HG03460 (cell line): ENCODE data around the gene FAM13B.
"Not testable (repeated sequence)": the region's sequence is repeated elsewhere in the genome, so short reads cannot be mapped to it uniquely, and the experiment has no call there.

Experiments used
- ATAC-seq: cut with Tn5 transposase; IDR thresholded peaks from one replicate; pipeline ENCODE4 v1.9.1; 2021; ENCODE audit not compliant: unreplicated experiment

Gene FAM13B

GRCh38 chr5:138035605-138036537, 3.0 kb upstream of the FAM13B start:
- peak; percentile 30 for ATAC-seq

GRCh38 chr5:138033907-138034306, 1.0 kb upstream of the FAM13B start:
- ATAC-seq = no peak

- ATAC-seq = no peak
These were observed 518 bp upstream of the FAM13B start for GRCh38 chr5:138033386-138033808.

- peak; percentile 45 for ATAC-seq
These were observed 779 bp downstream of the FAM13B start for GRCh38 chr5:138032028-138032571.

DNA sequence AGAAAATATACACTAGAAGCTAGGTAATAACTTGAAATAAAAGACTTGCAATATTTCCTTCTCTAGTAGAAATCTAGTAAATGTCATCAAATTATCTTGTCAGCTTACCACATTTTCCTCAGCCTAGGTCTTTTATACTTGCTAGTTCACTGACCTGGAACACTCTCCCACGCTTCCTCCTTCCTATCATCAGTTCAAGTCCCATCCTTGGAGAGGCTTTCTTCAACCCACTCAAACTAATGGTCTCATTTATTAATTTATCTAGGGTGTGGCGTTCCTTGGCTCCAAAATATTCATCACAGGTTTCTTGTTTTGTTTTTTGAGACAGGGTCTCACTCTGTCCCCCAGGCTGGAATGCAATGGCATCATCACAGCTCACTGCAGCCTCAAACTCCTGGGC, 2.9 kb downstream of the FAM13B start:
- ATAC-seq = no peak

DNA sequence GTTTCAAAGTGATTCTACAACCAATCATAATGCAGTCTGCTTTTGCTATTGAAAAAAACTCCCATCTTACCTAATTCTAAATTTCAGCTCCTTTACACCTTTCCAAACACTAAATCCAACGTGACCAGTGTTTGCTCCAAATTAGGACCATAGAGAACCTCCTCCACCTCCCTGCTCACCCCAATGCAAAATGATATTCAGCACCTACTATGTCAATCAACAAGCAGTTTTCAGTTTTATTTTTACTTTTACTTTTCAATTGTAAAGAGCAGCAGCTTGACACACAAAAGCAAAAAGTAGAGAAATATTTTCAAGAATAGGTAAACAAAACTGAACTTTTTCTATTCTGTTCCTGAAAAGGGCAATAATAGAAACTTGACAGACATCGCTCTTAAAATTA, 3.4 kb downstream of the FAM13B start:
- no peak for ATAC-seq

- no peak for ATAC-seq
These were observed 3.9 kb downstream of the FAM13B start for GRCh38 chr5:138028971-138029365.

DNA sequence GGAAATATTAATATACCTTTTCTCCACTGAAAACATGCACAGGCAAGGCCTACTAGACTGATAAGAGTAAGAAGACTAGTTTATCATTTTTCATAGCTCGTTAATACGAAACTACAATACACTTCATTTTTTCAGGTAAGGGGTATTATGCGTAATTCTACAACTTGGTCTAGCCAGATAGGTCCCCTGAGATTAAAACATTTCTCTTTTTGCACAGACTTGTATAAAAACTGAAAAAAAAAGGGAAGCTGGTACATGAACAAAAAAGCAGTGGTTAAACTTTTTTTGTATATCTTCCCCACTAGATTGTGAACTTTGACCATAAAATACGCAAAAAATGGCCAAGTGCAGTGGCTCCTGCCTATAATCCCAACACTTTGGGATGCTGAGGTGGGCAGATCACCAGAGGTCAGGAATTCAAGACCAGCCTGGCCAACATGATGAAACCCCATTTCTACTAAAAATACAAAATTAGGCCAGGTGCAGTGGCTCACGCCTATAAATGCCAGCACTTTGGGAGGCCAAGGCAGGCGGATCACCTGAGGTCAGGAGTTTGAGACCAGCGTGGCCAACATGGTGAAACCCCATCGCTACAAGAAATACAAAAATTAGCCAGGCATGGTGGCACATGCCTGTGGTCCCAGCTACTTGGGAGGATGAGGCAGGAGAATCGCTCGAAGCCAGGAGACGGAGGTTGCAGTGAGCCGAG, 4.5 kb downstream of the FAM13B start:
- not testable (repeated sequence) for ATAC-seq

DNA sequence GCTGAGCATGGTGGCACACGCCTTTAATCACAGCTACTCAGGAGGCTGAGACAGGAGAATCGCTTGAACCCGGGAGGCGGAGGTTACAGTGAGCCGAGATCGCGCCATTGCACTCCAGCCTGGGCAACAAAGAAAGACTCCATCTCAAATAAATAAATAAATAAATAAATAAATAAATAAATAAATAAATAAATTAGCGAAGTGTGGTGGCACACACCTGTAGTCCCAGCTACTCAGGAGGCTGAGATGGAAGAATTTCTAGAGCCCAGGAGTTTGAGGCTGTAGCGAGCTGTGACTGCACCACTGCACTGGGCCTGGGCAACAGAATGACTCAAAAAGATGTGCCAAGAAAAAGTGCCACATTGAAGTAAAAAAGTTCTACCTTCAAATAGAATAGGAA, 6.1 kb downstream of the FAM13B start:
- not testable (repeated sequence) for ATAC-seq

DNA sequence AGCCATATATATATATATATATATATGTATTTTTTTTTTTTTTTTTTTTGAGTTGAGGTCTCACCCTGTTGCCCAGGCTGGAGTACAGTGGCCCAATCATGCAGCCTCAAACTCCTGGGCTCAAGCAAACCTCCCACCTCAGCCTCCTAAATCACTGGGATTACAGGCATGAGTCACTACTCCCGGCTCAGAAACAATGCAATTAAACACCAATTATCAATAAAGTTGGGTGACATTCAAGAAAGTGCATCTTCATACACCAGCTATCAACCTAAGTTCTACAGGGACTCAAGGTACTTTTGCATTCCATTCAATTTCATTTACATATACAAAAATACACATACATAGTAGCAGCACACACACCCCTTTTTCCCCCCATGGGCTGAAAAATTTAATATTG, 7.6 kb downstream of the FAM13B start:
- ATAC-seq = no peak

DNA sequence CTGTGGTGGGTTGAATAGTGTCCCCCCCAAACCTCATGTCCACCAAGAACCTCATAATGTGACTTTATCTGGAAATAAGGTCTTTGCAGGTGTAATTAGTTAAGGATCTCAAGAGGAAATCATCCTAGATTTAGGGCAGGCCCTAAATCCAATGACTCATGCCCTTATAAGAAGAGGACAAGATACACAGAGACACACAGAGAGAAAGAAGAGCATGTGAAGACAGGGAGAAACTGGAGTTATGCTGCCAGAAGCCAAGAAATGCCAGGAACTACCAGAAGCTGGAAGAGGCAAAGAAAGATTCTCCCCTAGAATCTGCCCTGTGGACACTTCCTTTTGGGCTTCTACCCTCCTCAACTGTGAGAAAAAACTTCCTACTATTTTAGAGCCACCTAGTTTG, 8.8 kb downstream of the FAM13B start:
- ATAC-seq = no peak

GRCh38 chr5:138022912-138023311, 10.0 kb downstream of the FAM13B start:
- no peak for ATAC-seq

- ATAC-seq = no peak
These were observed 11.1 kb downstream of the FAM13B start for GRCh38 chr5:138021771-138022170.

GRCh38 chr5:138018849-138019248, 14.0 kb downstream of the FAM13B start:
- no peak for ATAC-seq

- no peak for ATAC-seq
These were observed 17.0 kb downstream of the FAM13B start for GRCh38 chr5:138015916-138016315.

DNA sequence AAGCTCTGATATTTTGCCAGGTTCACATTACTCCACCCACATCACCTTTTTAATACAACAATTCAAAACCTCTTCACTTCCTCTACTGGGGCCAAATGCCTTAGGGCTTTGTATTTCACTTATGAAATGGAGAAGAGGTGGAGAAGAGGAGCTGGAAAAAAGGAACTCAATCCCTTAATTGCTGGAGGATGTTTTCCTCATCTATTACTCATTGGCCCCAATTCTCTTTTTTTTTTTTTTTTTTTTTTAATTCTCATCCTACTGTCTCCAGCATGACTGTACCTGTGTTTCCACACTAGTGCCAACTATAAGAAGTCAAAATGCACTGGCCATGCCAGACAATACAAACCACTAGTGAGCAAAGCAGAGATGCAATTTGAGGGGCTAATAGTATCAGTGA, 20.9 kb downstream of the FAM13B start:
- ATAC-seq = no peak

DNA sequence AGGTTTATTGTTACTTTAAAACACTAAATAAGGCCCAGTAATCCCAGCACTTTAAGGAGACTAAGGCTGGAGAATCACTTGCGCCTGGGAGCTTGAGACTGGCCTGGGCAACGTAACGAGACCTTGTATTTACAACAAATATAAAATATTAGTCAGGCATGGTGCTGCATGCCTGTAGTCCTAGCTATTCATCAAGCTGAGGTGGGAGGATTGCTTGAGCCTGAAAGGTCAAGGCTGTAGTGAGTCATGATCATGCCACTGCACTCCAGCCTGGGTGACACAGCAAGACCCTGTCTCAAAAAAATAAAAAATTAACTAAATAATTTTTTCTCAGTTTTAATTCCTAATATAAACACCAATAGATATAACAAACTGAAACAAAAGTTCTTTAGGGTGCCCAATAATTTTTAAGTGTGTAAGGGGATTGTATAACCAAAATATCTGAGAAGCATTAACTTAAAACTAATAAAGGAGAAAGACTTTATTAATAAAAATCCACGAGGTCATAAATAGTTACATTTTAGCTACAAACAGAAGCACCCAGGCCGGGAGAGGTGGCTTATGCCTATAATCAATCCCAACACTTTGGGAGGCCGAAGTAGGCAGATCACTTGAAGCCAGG, 32.7 kb downstream of the FAM13B start:
- ATAC-seq = no peak

- ATAC-seq = peak; percentile 56
These were observed 35.1 kb downstream of the FAM13B start for GRCh38 chr5:137997726-137998213.

DNA sequence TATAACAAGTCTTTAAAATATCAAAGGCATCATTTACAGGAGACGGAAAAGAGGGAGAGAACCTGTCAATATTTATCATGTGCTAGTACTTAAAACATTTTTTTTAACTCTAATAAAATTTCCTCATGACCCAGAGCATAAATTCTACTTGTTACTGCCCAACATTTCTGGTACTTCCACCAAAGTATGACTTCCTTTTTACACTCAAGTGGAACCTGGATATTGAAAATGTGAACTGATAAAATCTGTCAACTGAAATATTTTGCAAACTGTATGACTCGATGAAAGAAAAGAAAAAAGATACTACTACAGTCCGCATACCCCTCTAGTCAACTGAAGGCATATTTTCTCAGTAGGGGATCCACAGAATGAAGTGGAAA, 37.1 kb downstream of the FAM13B start:
- ATAC-seq = no peak

DNA sequence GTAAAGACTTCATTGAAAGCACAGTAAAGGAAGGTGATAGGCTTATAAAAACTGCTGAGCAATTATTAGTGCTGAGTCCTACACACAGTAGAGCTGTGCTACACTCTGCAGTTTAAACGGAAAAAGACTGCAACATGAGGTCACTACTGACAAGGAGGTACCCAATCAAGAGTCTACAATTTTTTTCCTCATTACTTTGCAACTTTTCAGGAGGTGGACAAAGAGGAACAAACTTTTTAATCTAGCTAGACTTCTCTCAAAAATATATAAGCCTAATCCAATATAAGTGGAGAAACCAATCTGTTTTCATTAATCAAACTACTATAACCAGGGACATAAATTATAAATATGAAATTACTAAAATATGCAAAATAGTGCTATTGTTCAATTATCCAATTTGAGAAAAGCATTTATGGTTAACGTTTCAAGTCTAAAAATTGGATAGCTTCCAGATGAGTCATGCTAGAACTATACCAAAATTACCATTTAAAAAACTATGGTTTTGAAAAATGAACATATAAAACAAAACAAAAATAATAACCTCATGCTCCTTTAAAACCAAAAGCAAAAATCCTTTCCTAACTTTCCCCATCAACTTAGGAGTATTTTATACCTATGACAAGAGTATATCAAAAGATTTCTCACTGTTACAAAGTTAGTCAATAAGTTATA, 37.7 kb downstream of the FAM13B start:
- no peak for ATAC-seq

- no peak for ATAC-seq
These were observed 38.3 kb downstream of the FAM13B start for GRCh38 chr5:137994556-137994955.
